WI38 (cell line): Measurements from ENCODE around the gene IPO9.
A peak's percentile ranks its signal among the peaks of the same experiment; 100 is the strongest.
"Not testable (repeated sequence)": the region's sequence is repeated elsewhere in the genome, so short reads cannot be mapped to it uniquely, and the experiment has no call there.

Experiments used
- H3K4me3 ChIP-seq: 2 replicates; pipeline ENCODE4 v1.5.1; 2011; ENCODE audit warnings: low read depth, mild to moderate bottlenecking, control low read depth, low read length
- CTCF ChIP-seq: IDR thresholded peaks from 2 replicates; pipeline ENCODE4 v1.5.1; 2012; ENCODE audit warnings: low read depth, mild to moderate bottlenecking, control low read depth, low read length

Gene IPO9

GRCh38 chr1:201826830-201827229 lies 2.1 kb upstream of the IPO9 start:
- no peak overlapping the region for H3K4me3 ChIP-seq
- TF ChIP-seq CTCF: no peak

- TF ChIP-seq CTCF: no peak
- no peak overlapping the region for H3K4me3 ChIP-seq
Observed at GRCh38 chr1:201827321-201828216, 1.4 kb upstream of the IPO9 start.

GRCh38 chr1:201828217-201828819 lies 639 bp upstream of the IPO9 start:
- no peak for TF ChIP-seq CTCF

GRCh38 chr1:201831371-201831770 lies 2.4 kb downstream of the IPO9 start:
- H3K4me3 ChIP-seq: no peak overlapping the region
- no peak for TF ChIP-seq CTCF

More at GRCh38 chr1:201828217-201828819, 639 bp upstream of the IPO9 start:
- peak overlapping the region; percentile 95 for H3K4me3 ChIP-seq

- no peak overlapping the region for H3K4me3 ChIP-seq
- TF ChIP-seq CTCF: no peak
Observed at GRCh38 chr1:201834621-201835020, 5.7 kb downstream of the IPO9 start.

GRCh38 chr1:201838381-201838780 lies 9.4 kb downstream of the IPO9 start:
- no peak for TF ChIP-seq CTCF
- no peak overlapping the region for H3K4me3 ChIP-seq

GRCh38 chr1:201839089-201839488 lies 10.1 kb downstream of the IPO9 start:
- not testable (repeated sequence) for H3K4me3 ChIP-seq

- H3K4me3 ChIP-seq: no peak overlapping the region
- TF ChIP-seq CTCF: no peak
Observed at GRCh38 chr1:201840055-201840454, 11.1 kb downstream of the IPO9 start.
